IMR-90 (cell line): ENCODE data around the gene CYP2E1.

ENCODE experiments used
- BHLHE40 ChIP-seq: fragments of 150-350 bp; IDR thresholded peaks from 2 replicates; pipeline ENCODE4 v1.6.1; 2016; ENCODE audit warnings: mild to moderate bottlenecking, low read depth, low read length
- FOS ChIP-seq: fragments of 150-350 bp; IDR thresholded peaks from 2 replicates; pipeline ENCODE4 v1.6.1; 2016; ENCODE audit warnings: low read depth, low read length
- POLR2A ChIP-seq: IDR thresholded peaks from 2 replicates; pipeline ENCODE4 v1.6.1; 2012; ENCODE audit warnings: mild to moderate bottlenecking, low read depth, low read length
- RAD21 ChIP-seq: IDR thresholded peaks from 2 replicates; pipeline ENCODE4 v1.6.1; 2012; ENCODE audit warnings: low read length, improper control_type of control experiment
- RFX5 ChIP-seq: IDR thresholded peaks from 2 replicates; pipeline ENCODE4 v1.8.0; 2012; ENCODE audit warnings: low read depth, mild to moderate bottlenecking, low read length, moderate library complexity
- SMC3 ChIP-seq: fragments of 150-350 bp; IDR thresholded peaks from 2 replicates; pipeline ENCODE4 v1.6.1; 2016; ENCODE audit warnings: low read depth, mild to moderate bottlenecking, antibody characterized with exemption, low read length, moderate library complexity
- TF ChIP-seq, protein P1 (sequence below): conservative IDR thresholded peaks from 2 replicates; pipeline ENCODE4 v1.5.1; 2012; ENCODE audit warnings: mild to moderate bottlenecking, low read depth, low read length, improper control_type of control experiment
- TF ChIP-seq, protein P2 (sequence below): fragments of 150-350 bp; IDR thresholded peaks from 2 replicates; pipeline ENCODE4 v1.6.1; 2017; ENCODE audit warnings: mild to moderate bottlenecking, antibody characterized with exemption, low read length, low read depth
- TF ChIP-seq, protein P3 (sequence below): fragments of 150-350 bp; IDR thresholded peaks from 2 replicates; pipeline ENCODE4 v1.6.1; 2016; ENCODE audit warnings: low read depth, mild to moderate bottlenecking, low read length, moderate library complexity, borderline replicate concordance

GRCh38 chr10:133481086-133481643, 46.0 kb upstream of the CYP2E1 start:
- TF ChIP-seq POLR2A = no peak
- TF ChIP-seq, protein P1, sequence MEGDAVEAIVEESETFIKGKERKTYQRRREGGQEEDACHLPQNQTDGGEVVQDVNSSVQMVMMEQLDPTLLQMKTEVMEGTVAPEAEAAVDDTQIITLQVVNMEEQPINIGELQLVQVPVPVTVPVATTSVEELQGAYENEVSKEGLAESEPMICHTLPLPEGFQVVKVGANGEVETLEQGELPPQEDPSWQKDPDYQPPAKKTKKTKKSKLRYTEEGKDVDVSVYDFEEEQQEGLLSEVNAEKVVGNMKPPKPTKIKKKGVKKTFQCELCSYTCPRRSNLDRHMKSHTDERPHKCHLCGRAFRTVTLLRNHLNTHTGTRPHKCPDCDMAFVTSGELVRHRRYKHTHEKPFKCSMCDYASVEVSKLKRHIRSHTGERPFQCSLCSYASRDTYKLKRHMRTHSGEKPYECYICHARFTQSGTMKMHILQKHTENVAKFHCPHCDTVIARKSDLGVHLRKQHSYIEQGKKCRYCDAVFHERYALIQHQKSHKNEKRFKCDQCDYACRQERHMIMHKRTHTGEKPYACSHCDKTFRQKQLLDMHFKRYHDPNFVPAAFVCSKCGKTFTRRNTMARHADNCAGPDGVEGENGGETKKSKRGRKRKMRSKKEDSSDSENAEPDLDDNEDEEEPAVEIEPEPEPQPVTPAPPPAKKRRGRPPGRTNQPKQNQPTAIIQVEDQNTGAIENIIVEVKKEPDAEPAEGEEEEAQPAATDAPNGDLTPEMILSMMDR = no peak
- TF ChIP-seq FOS = no peak
- no peak for TF ChIP-seq SMC3
- TF ChIP-seq, protein P2, sequence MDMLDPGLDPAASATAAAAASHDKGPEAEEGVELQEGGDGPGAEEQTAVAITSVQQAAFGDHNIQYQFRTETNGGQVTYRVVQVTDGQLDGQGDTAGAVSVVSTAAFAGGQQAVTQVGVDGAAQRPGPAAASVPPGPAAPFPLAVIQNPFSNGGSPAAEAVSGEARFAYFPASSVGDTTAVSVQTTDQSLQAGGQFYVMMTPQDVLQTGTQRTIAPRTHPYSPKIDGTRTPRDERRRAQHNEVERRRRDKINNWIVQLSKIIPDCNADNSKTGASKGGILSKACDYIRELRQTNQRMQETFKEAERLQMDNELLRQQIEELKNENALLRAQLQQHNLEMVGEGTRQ = no peak
- TF ChIP-seq RAD21 = no peak
- no peak for TF ChIP-seq RFX5
- TF ChIP-seq BHLHE40 = no peak
- TF ChIP-seq, protein P3, sequence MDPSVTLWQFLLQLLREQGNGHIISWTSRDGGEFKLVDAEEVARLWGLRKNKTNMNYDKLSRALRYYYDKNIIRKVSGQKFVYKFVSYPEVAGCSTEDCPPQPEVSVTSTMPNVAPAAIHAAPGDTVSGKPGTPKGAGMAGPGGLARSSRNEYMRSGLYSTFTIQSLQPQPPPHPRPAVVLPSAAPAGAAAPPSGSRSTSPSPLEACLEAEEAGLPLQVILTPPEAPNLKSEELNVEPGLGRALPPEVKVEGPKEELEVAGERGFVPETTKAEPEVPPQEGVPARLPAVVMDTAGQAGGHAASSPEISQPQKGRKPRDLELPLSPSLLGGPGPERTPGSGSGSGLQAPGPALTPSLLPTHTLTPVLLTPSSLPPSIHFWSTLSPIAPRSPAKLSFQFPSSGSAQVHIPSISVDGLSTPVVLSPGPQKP = no peak
